A673 (cell line): ENCODE measurements around the gene SLC22A13. TPM values are rescaled to one million over a fixed set of nuclear protein-coding genes. Genes with fewer than 3 reads are reported as not detected.

Experiments
- BruUV-seq: library from RNA; stranded (reverse); fragments of 400-500 nt; replicated peaks from 2 replicates; lab custom pipeline; 2021; lab: Mats Ljungman, UMichigan
- CTCF ChIA-PET: fragments of 300-600 bp; sonication (Branson Sonifier 250); formaldehyde crosslinking; loops from one replicate; lab custom pipeline; 2022; ENCODE audit warnings: antibody characterized with exemption; lab: Charles Lee
- POLR2A ChIA-PET: fragments of 300-600 bp; sonication (Branson Sonifier 250); formaldehyde crosslinking; loops from one replicate; lab custom pipeline; 2022; ENCODE audit warnings: antibody characterized with exemption; ENCODE audit not compliant: low non-redundant PET; lab: Charles Lee
- DNase-seq: peaks from one replicate; pipeline ENCODE4 v3.0.0-alpha.2; 2015; ENCODE audit warnings: low spot score
- H3K27ac ChIP-seq: fragments of 200-600 bp; sonication (generic); 2 replicates; pipeline ENCODE4 v1.5.1; 2016; ENCODE audit warnings: mixed run types, low read depth, mild to moderate bottlenecking, mixed read lengths, antibody characterized with exemption, low read length; ENCODE audit not compliant: poor library complexity, severe bottlenecking
- H3K27me3 ChIP-seq: fragments of 200-600 bp; sonication (generic); replicated peaks from 2 replicates; pipeline ENCODE4 v1.6.1; 2017; ENCODE audit warnings: mixed run types, low read depth, mild to moderate bottlenecking, mixed read lengths, antibody characterized with exemption, low read length; ENCODE audit not compliant: insufficient read depth, poor library complexity
- H3K36me3 ChIP-seq: fragments of 200-600 bp; sonication (generic); 2 replicates; pipeline ENCODE4 v1.6.1; 2016; ENCODE audit warnings: mixed run types, mild to moderate bottlenecking, mixed read lengths, antibody characterized with exemption, low read length; ENCODE audit not compliant: insufficient read depth, poor library complexity, severe bottlenecking
- H3K4me1 ChIP-seq: fragments of 200-600 bp; sonication (generic); 2 replicates; pipeline ENCODE4 v1.6.1; 2017; ENCODE audit warnings: mixed run types, mild to moderate bottlenecking, mixed read lengths, antibody characterized with exemption, low read length; ENCODE audit not compliant: insufficient read depth, poor library complexity, severe bottlenecking
- H3K4me3 ChIP-seq: fragments of 200-600 bp; sonication (generic); 2 replicates; pipeline ENCODE4 v1.5.1; 2016; ENCODE audit warnings: low read depth, mixed run types, mild to moderate bottlenecking, mixed read lengths, low read length; ENCODE audit not compliant: poor library complexity, severe bottlenecking
- H3K9me3 ChIP-seq: fragments of 200-600 bp; sonication (generic); 2 replicates; pipeline ENCODE4 v1.6.1; 2016; ENCODE audit warnings: mixed run types, low read depth, mild to moderate bottlenecking, mixed read lengths, antibody characterized with exemption, low read length; ENCODE audit not compliant: poor library complexity, severe bottlenecking
- CTCF ChIP-seq: fragments of 300-800, 200-600 bp; sonication (generic); conservative IDR thresholded peaks from 2 replicates; pipeline ENCODE4 v1.5.1; 2017; ENCODE audit warnings: low read depth, mild to moderate bottlenecking, antibody characterized with exemption, low read length, moderate library complexity, mixed read lengths
- EZH2 ChIP-seq: fragments of 200-600 bp; sonication (generic); IDR thresholded peaks from 2 replicates; pipeline ENCODE4 v1.6.1; 2017; ENCODE audit warnings: borderline replicate concordance, low read depth, mild to moderate bottlenecking, mixed read lengths, antibody characterized with exemption, low read length; ENCODE audit not compliant: poor library complexity, severe bottlenecking
- intact Hi-C: fragments of 100-400 bp; cut with micrococcal nuclease; formaldehyde crosslinking; loops from one replicate; pipeline ENCODE4 v1.10.0; 2022; ENCODE audit not compliant: unreplicated experiment
- total RNA-seq: library from RNA; stranded (reverse); gene quantifications from 2 replicates; pipeline ENCODE4 v1.2.3, GENCODE V29; 2021

Gene SLC22A13
- total RNA-seq, 1 experiment from 2014 or later: 1.1 TPM

DNA sequence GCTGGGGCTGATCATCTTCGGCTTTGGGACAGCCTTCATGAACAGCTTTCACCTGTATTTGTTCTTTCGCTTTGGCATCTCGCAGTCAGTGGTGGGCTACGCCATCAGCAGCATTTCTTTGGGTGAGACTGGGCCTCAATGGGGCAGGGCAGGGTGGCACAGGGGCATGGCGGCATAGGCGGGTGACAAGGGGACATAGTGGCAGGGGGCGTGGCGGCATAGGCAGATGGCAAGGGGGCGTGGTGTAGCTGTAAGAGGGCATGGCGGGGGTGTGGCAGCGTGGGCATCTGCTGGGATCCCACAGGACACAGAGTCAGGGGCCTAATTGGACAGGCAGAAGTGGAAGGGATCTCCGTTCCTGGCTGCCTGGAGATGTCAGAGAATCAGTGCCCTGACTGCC, 42.0 kb downstream of the SLC22A13 start:
- H3K4me1 ChIP-seq: no peaks in the 10 kb centered on the region
- ChIA-PET CTCF (no interaction called here), POLR2A (no interaction called here)
- H3K36me3 ChIP-seq: no peaks in the 10 kb centered on the region
- H3K27me3 ChIP-seq: no peaks in the 10 kb centered on the region
- intact Hi-C loops: no loop called here
- H3K9me3 ChIP-seq: no peaks in the 10 kb centered on the region
- H3K4me3 ChIP-seq: no peak overlapping the region
- no peak for DNase-seq
- H3K27ac ChIP-seq: no peak overlapping the region
- BruUV-seq: no TSS peak
- no peak for TF ChIP-seq CTCF
- no peak for TF ChIP-seq EZH2

GRCh38 chr3:38308456-38308855, 42.8 kb downstream of the SLC22A13 start:
- no peak for DNase-seq
- POLR2A ChIA-PET: no interaction called here
- Histone ChIP-seq H3K36me3 (no peaks in the 10 kb centered on the region), H3K9me3 (no peaks in the 10 kb centered on the region), H3K27me3 (no peaks in the 10 kb centered on the region), H3K4me3 (no peak overlapping the region), H3K27ac (no peak overlapping the region), H3K4me1 (no peaks in the 10 kb centered on the region)
- intact Hi-C loops: no loop called here
- TF ChIP-seq EZH2: no peak
- TF ChIP-seq CTCF: no peak
- BruUV-seq: no TSS peak
- CTCF ChIA-PET: no interaction called here

GRCh38 chr3:38311476-38311875, 45.9 kb downstream of the SLC22A13 start:
- DNase-seq: no peak
- TF ChIP-seq EZH2 (no peak), CTCF (no peak)
- H3K36me3 ChIP-seq: no peaks in the 10 kb centered on the region
- BruUV-seq: no TSS peak
- no peaks in the 10 kb centered on the region for H3K4me1 ChIP-seq
- intact Hi-C loops: no loop called here
- H3K9me3 ChIP-seq: no peaks in the 10 kb centered on the region
- POLR2A ChIA-PET: no interaction called here
- no peak overlapping the region for H3K4me3 ChIP-seq
- H3K27ac ChIP-seq: no peak overlapping the region
- no peaks in the 10 kb centered on the region for H3K27me3 ChIP-seq
- CTCF ChIA-PET: no interaction called here
